Embryonic facial prominence (tissue), 1 donor: ENCODE data around the gene ISOC2.
A peak's percentile ranks its signal among the peaks of the same experiment; 100 is the strongest.

Source experiments
- DNase-seq: peaks from one replicate; pipeline ENCODE4 v3.0.0-alpha.2; 2016; ENCODE audit errors: extremely low spot score

Gene ISOC2

DNA sequence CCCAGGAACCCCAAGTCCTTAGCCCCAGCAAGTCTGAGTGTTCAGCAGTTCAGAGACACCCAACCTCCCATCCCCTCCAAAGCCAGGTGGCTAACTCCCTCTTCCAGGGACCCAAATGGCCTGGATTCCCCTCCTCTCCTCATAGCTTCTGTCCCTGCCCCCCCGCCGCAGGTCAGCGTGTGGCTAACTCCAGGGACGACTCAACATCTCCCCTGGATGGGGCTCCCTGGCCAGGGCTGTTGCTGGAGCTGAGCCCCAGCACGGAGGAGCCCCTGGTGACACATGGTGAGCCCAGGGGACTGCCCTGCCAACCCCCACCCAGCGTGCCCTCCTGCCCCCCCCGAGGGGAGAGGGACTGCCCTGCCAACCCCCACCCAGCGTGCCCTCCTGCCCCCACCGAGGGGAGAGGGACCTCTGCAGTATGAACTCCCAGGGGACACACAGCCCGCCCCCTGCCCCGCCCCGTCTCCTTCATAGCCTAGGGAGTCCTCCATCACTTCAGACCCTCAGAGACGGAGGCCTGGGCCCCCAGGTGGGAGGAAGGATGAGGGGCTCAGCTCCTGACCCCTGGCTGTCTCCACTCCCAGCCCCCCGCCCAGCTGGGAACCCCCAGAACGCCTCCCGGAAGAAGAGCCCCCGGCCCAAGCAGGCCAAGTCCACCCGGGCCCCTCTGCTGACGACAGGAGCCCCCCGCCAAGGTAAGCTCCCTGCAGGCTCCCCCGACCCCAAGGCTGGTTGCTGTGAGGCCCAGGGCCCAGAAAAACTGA lies 28.5 kb upstream of the ISOC2 start:
- DNase-seq = no peak

DNA sequence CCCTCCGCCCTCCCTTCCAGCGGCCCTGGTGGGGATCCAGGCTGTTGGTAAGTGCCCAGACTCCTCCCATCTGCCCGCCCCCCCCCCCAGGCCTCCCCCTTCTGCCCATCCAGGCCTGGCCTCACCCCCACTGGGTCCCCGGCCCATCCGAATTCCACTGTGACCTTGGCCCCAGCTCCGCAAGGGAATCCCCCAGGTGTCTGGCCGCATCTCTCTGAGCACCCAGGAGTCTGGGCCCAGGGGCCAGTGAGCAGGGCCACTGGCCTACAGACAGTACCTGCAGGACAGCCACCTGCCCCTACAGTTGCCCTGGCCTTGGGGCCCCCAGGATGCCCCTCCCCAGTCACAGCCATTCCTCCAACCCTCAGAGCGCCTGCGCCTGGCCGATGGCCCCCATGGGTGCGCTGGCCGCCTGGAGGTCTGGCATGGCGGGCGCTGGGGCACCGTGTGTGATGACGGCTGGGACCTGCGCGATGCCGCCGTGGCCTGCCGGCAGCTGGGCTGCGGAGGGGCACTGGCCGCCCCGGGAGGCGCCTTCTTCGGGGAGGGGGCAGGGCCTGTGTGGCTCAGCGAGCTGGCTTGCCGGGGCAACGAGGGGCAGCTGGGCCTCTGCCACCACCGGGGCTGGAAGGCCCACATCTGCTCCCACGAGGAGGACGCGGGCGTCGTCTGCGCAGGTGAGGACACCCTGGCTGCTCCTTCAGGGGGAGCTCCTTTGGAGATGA lies 27.7 kb upstream of the ISOC2 start:
- no peak for DNase-seq

DNA sequence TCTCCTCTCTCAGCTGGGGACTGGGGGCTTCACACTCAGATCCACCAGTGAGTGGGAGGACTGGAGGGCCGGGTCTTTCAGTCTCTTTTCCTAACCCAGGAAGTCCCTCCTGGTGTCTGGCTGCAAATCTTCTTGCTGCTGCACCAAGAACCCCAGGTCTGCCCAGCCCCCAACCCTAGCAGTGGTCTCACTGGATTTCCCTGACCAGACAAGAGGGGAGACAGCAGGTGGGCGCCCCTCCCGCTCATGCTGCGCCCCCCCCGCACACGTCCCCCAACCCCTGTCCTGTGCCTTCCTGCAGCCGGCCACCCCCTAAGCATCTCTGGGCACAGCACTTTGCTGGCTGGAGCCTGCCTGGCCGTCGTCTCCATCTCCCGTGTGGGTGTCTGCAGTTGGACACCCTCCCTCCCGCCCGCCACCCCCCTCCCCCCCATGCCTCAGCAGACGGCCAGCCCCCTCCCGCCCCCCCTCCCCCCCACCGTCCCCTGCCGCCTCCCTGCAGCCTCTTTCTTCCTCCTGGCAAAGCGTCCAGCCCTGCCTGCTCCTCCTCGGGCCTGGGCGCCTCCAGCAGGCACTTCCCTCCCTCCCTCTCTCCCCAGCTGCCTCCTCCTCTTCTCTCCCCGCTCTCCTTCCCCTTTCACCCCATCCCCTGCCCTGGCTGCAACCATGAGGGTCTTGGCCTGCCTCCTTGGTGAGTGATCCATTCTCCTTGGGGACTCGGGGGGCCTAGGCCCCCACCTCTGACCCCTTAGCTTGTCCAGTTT lies 26.7 kb upstream of the ISOC2 start, which contains the start of gene SSC5D:
Gene SSC5D (plus strand): TSS at position 513 of the 764 bp plus-strand sequence. CDS start 154 bp downstream, at position 667.
- DNase-seq = no peak

DNA sequence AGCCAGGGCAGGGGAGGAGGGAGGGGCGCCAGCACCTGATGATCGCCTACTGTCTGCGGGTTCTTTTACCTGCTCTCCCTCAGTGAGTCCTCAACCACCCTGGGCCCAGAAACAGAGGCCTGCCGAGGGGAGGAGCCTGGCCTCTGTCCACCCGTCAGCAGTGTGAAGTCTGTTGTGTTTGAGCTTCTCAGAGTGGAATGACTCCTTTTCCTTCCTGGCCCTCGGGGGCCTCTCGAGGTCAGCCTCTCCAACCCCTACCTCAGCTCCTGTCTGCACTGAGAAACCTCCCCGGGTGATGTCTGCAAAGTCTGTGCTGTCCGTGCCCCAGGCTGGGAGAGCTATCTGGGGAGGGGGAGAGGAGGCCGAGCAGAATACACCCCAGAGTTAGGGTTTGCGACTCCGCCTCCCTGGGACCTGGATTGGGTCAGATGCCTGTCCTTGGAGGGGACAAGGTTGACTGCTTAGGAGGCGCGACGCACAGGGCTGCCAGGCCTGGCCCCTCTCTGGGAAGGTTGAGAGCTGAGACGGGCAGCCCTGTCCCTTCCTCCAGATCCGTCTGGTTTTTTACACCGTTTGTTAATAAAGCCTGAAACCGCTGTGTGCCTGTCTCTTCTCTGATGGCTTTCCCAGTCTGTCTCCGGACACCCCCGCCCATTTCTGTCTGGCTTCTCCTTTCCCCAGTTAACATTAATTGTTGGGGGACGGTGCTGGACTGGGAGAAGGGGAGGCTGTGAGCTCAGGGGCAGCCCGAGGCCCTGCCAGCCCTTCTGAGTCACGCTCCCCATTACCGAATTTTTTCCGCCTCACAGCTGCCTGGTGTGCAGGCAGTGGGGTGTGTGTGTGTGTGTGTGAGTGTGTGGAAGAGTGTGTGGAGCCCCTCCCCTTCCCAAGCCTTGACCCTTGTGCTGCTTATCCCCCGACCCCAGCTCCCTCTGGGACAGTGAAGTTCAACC lies 25.8 kb upstream of the ISOC2 start:
- no peak for DNase-seq

DNA sequence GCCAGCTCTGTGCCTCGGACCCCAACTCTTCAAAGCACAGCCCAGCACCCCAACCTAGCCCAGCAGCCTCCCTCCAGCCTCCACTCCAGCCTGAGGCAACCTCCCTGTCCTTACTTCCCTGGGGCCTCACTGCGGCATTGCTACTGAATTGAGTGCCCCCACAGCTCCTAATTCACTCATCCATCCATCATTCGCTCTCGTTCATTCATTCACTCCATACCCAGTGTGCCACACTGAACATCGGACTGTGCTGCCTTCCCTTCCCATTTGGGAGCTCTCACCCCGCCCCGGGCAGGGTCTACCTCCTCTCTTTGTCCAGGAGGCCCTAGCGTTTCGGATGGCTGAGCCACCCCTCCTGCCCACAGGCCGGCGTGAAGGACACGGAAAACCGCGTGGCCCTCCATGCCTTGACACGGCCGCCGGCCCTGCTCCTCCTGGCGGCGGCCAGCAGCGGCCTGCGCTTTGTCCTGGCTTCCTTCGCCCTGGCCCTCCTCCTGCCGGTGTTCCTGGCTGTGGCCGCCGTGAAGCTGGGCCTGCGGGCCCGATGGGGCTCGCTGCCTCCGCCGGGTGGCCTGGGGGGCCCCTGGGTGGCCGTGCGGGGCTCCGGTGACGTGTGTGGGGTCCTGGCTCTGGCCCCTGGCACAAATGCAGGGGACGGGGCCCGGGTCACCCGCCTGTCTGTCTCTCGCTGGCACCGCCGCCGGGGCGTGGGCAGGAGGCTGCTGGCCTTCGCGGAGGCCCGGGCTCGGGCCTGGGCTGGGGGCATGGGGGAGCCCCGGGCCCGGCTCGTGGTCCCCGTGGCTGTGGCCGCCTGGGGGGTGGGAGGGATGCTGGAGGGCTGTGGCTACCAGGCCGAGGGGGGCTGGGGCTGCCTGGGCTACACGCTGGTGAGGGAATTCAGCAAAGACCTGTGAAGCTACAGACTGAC lies 24.9 kb upstream of the ISOC2 start:
- DNase-seq = no peak

- DNase-seq = no peak
Measured at GRCh38 chr19:55485439-55486011, 24.1 kb upstream of the ISOC2 start.

- DNase-seq = peak; percentile 40
Measured at GRCh38 chr19:55484593-55485438, 23.4 kb upstream of the ISOC2 start, which contains the start of gene NAT14. Gene NAT14, plus strand, starts transcription at chr19:55485188. Its CDS starts 521 bp downstream, at chr19:55485709.

GRCh38 chr19:55483706-55484592 lies 22.5 kb upstream of the ISOC2 start:
- no peak for DNase-seq

GRCh38 chr19:55482967-55483705 lies 21.7 kb upstream of the ISOC2 start:
- no peak for DNase-seq

DNA sequence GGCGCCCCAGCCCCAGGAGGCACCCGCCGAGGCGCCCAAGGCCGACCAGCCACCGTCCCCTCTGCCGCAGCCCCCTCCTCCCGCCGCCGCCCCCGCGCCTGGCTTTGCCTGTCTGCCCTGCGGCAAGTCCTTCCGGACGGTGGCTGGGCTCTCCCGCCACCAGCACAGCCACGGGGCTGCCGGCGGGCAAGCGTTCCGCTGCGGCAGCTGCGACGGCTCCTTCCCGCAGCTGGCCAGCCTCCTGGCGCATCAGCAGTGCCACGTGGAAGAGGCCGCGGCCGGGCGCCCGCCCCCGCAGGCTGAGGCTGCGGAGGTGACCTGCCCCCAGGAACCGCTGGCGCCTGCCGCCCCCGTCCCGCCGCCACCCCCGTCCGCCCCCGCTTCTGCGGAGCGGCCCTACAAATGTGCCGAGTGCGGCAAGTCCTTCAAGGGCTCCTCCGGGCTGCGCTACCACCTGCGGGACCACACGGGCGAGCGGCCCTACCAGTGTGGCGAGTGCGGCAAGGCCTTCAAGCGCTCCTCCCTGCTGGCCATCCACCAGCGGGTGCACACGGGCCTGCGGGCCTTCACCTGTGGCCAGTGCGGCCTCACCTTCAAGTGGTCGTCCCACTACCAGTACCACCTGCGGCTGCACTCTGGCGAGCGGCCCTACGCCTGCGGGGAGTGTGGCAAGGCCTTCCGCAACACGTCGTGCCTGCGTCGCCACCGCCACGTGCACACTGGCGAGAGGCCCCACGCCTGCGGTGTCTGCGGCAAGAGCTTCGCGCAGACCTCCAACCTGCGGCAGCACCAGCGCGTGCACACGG lies 20.9 kb upstream of the ISOC2 start:
- no peak for DNase-seq

GRCh38 chr19:55481794-55482155 lies 20.3 kb upstream of the ISOC2 start:
- no peak for DNase-seq

DNA sequence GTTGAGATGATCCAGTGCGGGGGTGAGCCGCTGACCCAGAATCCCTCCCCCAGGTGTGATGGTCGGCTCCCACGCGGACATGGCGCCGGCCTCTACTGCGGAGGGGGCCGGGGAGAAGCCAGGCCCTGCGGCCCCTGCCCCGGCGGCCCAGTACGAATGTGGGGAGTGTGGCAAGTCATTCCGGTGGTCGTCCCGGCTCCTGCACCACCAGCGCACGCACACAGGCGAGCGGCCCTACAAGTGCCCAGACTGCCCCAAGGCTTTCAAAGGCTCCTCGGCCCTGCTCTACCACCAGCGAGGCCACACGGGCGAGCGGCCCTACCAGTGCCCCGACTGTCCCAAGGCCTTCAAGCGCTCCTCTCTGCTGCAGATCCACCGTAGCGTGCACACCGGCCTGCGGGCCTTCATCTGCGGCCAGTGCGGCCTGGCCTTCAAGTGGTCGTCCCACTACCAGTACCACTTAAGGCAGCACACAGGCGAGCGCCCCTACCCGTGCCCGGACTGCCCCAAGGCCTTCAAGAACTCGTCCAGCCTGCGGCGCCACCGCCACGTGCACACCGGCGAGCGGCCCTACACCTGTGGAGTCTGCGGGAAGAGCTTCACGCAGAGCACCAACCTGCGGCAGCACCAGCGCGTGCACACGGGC lies 19.8 kb upstream of the ISOC2 start:
- no peak for DNase-seq

- no peak for DNase-seq
Measured at GRCh38 chr19:55479451-55480230, 18.2 kb upstream of the ISOC2 start.

GRCh38 chr19:55479045-55479444 lies 17.6 kb upstream of the ISOC2 start:
- no peak for DNase-seq

DNA sequence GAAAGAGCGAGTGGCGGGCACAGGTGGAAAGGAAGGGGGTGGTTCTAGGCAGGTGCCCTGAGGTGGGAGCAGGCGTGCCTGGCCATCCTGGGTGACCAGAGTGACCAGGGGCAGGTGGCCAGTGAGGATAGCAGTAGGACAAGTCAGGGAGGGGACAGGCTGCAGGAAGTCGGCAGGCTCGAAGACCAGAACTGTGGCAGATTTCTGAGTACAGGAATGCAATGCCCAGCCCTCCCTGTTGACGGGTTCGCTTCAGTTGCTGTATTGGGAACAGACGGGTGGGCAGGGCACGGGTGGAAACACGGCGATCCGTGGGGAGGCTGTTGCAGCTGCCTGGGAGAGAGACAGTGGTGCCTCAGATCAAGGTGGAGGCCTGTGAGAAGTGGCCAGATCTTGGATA lies 16.9 kb upstream of the ISOC2 start:
- DNase-seq = no peak
